Measurements from ENCODE around the gene PRR15.
A peak's percentile ranks its signal among the peaks of the same experiment; 100 is the strongest.
"Not testable (repeated sequence)": the region's sequence is repeated elsewhere in the genome, so short reads cannot be mapped to it uniquely, and the experiment has no call there.

Gene PRR15

GRCh38 chr7:29563590-29564495 is at the start of gene PRR15:
Gene PRR15 (plus strand): TSS chr7:29563835. CDS start chr7:29566330, 2,495 bp downstream.
- no peak for DNase-seq

- no peak for DNase-seq
Observed at GRCh38 chr7:29516491-29516890, 47.1 kb upstream of the PRR15 start.

GRCh38 chr7:29518616-29519015 is 45.0 kb upstream of the PRR15 start:
- DNase-seq: no peak

GRCh38 chr7:29523728-29524127 is 39.9 kb upstream of the PRR15 start:
- DNase-seq: no peak

- DNase-seq: no peak
Observed at GRCh38 chr7:29527505-29528108, 36.0 kb upstream of the PRR15 start.

- not testable (repeated sequence) for DNase-seq
Observed at GRCh38 chr7:29528526-29528925, 35.1 kb upstream of the PRR15 start.

GRCh38 chr7:29538389-29538788 is 25.2 kb upstream of the PRR15 start:
- DNase-seq: no peak

GRCh38 chr7:29539471-29539870 is 24.2 kb upstream of the PRR15 start:
- DNase-seq: no peak

- DNase-seq: no peak
Observed at GRCh38 chr7:29547421-29547820, 16.2 kb upstream of the PRR15 start.

GRCh38 chr7:29548823-29549222 is 14.8 kb upstream of the PRR15 start:
- DNase-seq: no peak

- no peak for DNase-seq
Observed at GRCh38 chr7:29552392-29552791, 11.2 kb upstream of the PRR15 start.

GRCh38 chr7:29555061-29555460 is 8.6 kb upstream of the PRR15 start:
- no peak for DNase-seq

- no peak for DNase-seq
Observed at GRCh38 chr7:29556405-29557195, 7.0 kb upstream of the PRR15 start.

GRCh38 chr7:29557954-29558353 is 5.7 kb upstream of the PRR15 start:
- DNase-seq: no peak

- no peak for DNase-seq
Observed at GRCh38 chr7:29561271-29561670, 2.4 kb upstream of the PRR15 start.

- DNase-seq: no peak
Observed at GRCh38 chr7:29562307-29562706, 1.3 kb upstream of the PRR15 start.

- no peak for DNase-seq
Observed at GRCh38 chr7:29564496-29565223, 1.0 kb downstream of the PRR15 start.

- no peak for DNase-seq
Observed at GRCh38 chr7:29565224-29565630, 1.6 kb downstream of the PRR15 start.

GRCh38 chr7:29565634-29565981 is 2.0 kb downstream of the PRR15 start:
- no peak for DNase-seq

- no peak for DNase-seq
Observed at GRCh38 chr7:29565982-29566746, 2.5 kb downstream of the PRR15 start.

- no peak for DNase-seq
Observed at GRCh38 chr7:29567174-29567573, 3.5 kb downstream of the PRR15 start.

- peak; percentile 40 for DNase-seq
Observed at GRCh38 chr7:29569648-29570047, 6.0 kb downstream of the PRR15 start.
